Daoy (cell line): ENCODE measurements around the gene MFN2. TPM values are rescaled to one million over a fixed set of nuclear protein-coding genes. Genes with fewer than 3 reads are reported as not detected.
"Not testable (repeated sequence)": the region's sequence is repeated elsewhere in the genome, so short reads cannot be mapped to it uniquely, and the experiment has no call there.

Source experiments
- DNase-seq: peaks from one replicate; pipeline ENCODE4 v3.0.0-alpha.2; 2015; ENCODE audit warnings: low read depth
- total RNA-seq: library from RNA; depleted of rRNA; stranded (reverse); fragments of >200 nt; shearing (Covaris generic); gene quantifications from 2 replicates; pipeline ENCODE4 v1.2.3, GENCODE V29; 2014

The MFN2 gene
- total RNA-seq, 1 experiment from 2014 or later = 86.0 TPM

DNA sequence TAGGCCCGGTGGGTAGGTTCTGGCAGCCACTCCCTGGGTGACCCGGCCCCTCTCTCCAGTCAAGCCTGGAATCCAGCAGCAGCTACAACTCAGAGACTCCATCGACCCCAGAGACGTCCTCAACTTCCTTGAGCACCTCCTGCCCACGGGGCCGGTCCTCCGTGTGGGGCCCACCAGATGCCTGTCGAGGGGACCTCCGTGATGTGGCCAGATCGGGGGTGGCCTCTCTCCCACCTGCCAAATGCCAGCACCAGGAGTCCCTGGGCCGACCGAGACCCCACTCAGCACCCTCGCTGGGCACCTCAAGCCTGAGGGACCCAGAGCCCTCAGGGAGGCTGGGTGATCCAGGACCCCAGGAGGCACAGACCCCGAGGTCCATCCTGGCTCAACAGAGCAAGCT lies 41.8 kb downstream of the MFN2 start:
- DNase-seq = no peak

GRCh38 chr1:12026586-12026985 lies 46.3 kb downstream of the MFN2 start:
- DNase-seq = no peak

DNA sequence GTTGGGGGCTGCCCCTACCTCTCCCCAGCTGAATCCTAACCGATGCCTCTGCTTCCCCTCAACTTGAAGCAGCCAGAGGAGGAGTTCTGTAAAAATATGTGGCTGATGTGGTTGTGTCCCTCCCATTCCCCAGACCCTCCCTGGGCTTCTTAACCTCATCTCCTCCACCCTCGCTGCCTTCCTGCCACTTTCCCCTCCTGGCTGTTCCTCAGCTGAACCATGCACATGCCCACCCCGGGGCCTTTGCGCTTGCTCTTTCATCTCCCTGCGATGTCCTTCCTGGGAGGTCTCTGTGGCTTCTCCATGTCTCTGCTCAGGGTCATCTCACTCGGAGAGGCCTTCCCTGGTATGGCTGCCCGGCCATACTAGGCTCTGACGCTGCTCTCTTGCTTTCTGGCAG lies 48.0 kb downstream of the MFN2 start:
- no peak for DNase-seq

GRCh38 chr1:12028957-12029511 lies 48.8 kb downstream of the MFN2 start:
- DNase-seq = no peak

GRCh38 chr1:12029720-12030339 lies 49.6 kb downstream of the MFN2 start:
- DNase-seq = no peak

- peak; percentile 58 for DNase-seq
Observed at GRCh38 chr1:12031039-12031980, 51.1 kb downstream of the MFN2 start.

DNA sequence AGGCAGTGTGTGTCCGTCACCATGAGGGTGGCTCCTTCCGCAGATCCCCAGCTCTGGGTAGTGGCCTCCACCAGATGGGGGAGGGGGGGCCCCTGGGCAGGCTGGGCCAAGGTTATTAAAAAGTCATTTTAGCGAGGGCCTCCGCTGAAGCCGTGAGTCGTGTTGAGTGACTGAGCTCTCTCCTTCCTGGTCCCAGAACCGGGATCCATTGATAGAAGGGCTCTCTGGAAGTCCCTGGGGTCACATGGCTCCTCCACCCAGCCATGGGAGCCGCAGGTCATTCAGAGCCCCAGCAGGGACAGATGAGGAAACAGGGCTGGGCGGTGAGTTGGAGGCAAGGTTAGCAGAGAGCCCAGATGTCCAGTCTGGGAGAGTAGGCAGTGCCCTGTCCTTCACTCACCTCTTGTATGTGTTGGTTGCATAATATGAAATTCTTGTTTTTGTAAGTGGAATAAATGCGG lies 51.9 kb downstream of the MFN2 start:
- DNase-seq = no peak

GRCh38 chr1:12033441-12033840 lies 53.2 kb downstream of the MFN2 start:
- not testable (repeated sequence) for DNase-seq

- no peak for DNase-seq
Observed at GRCh38 chr1:12034381-12034801, 54.1 kb downstream of the MFN2 start.

DNA sequence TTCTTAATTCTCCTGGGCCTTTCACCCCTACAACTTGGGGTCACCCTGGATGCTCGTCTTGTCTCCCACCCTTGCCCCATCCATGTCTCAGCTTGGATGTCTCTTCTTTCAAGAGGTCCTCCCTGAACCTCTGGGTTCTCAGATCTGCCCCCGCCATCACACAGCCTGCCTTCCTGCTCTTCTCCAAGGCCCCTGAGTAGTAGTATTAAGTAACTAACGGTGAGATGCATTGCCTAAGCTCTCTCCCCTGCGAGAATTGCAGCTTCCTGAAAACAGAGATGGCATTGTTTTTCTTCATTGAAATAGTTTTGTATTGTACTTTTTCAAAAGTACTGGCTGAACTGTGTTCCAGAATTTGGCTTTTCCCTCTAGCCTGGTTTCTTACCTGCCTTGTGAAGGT lies 55.1 kb downstream of the MFN2 start:
- DNase-seq = no peak

DNA sequence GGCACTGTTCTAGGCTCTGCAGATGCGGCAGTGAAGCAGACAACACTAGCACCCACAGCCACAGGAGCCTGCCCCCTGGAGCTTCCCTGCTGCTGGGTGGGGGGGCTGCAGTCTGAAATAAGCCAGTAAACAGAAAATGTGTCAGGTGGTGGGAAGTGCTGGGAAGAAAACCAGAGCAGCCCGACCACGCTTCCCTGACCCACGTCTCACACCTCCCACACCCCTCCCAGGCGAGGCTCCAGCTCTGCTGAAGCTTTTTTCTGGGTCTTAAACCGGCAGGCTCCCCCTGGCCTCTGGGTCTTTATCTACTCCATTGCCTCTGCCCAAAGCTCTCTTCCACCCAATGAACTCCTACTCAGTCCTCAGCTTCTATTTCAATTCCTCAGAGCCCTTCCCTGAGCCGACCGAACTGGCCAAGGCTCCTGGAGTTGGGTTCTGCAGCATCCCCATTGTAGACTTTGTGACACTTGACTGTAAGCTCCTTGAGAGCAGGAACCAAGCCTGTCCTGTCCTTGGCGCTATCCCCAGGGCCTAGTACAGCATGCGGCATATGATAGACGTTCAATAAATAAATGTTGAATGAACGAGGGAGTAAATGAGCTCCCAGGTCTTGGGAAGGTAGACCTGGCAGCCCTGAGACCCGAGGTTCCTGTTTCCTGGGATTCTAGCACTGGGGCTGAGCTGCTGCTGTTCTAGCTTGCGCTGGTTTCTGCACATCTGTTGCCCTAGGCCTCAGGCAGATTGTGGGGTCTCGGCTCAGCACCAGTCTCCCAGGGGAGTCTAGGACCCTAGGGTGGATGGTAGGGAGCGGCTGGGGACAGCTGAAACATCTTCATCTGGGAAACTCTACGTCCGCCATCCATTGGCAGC lies 57.5 kb downstream of the MFN2 start:
- DNase-seq = no peak

GRCh38 chr1:12038356-12039163 lies 58.3 kb downstream of the MFN2 start:
- DNase-seq = peak; percentile 43

GRCh38 chr1:12039164-12039525 lies 58.9 kb downstream of the MFN2 start:
- no peak for DNase-seq

DNA sequence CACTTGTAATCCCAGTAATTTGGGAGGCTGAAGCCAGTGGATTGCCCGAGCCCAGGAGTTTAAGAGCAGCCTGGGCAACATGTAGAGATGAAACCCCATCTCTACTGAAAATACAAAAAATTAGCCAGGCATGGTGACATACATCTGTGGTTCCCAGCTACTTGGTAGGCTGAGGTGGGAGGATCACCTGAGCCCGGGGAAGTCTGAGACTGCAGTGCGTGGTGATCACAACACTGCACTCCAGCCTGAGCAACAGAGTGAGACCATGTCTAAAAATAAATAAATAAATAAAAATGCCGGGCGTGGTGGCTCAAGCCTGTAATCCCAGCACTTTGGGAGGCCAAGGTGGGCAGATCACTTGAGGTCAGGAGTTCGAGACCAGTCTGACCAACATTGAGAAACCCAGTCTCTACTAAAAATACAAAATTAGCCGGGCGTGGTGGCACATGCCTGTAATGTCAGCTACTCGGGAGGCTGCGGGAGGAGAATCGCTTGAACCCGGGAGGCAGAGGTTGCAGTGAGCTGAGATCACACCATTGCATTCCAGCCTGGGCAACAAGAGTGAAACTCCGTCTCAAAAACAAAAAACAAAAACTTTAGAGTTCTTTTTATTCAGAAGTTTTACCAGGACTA lies 59.7 kb downstream of the MFN2 start:
- not testable (repeated sequence) for DNase-seq

DNA sequence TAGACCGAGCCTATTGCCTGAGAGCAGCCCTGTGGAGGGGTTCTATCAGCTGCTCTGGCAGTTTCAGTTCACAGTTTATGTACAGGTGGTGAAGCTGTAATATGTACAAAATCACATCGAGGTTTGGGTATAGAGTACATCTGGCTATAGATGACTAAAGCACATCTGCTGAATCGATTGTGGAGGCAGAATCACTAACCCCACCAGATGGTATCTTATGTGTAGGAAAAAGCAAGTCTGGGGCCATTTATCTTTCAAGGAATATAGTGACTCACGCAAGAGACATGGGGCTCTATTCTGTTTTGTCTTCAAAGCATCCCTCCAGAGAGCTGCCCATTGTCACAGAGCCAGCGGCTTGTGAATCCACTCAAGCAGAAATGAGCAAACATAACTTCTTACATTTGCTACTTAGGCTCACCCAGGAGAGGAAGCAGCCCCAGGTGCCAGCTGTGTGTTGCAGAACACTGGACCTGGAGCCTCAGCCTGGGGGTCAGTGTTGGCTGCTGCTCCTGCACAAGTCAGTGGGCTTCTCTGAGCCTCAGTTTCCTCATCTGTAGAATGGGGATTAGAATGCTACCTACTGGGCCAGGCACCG lies 60.3 kb downstream of the MFN2 start:
- DNase-seq = peak; percentile 95

- DNase-seq = peak; percentile 69
Observed at GRCh38 chr1:12044187-12044877, 64.1 kb downstream of the MFN2 start.

DNA sequence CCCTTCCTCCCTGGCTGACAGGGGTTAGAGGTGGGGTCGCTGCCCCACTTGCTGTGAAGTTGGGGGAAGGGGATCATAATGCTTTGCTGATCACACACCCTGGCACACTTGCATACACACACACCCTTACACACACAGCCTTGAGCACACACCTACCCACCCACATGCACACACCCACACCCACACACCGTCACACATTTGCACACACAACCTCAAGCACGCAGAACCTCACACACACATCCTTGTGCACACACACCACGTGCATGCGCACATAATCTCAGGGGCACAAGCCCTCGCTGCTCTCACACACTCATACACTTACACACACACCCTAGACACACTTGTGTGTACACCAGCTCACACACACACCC lies 66.5 kb downstream of the MFN2 start:
- DNase-seq = no peak

GRCh38 chr1:12047120-12047876 lies 67.1 kb downstream of the MFN2 start:
- peak; percentile 74 for DNase-seq

DNA sequence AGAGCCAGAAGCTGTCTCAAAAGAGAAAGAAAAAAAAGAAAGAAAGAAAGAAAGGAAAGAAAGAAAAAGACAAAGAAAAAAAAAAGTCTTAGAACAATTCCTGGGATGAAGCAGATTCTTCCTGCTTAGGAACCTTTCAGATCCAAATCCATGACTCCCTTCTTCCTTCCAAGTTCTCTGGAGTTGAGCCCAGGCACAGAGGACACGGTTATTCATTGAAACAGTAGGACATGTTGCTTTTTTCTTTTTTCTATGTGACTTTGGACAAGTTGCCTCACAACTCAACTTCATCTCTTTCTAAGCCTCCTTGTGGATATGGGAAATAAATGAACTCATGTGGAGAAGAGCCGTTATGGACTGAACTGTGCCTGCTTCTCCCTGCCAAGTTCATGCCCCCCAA lies 68.1 kb downstream of the MFN2 start:
- DNase-seq = no peak
